A204.1 (cell line): ENCODE results near the gene RHOT1.
"Not testable (repeated sequence)": the region's sequence is repeated elsewhere in the genome, so short reads cannot be mapped to it uniquely, and the experiment has no call there.

ENCODE experiments used
- FAIRE-seq: peaks from 2 replicates; lab custom pipeline; 2012; peaks lifted over from hg19 to GRCh38; lab: Jason Lieb, UNC

Gene RHOT1

GRCh38 chr17:32124985-32125847 lies 17.1 kb upstream of the RHOT1 start:
- FAIRE-seq, result no peak

GRCh38 chr17:32125848-32126153 lies 16.5 kb upstream of the RHOT1 start:
- FAIRE-seq, result no peak

GRCh38 chr17:32126325-32126724 lies 16.0 kb upstream of the RHOT1 start:
- FAIRE-seq, result no peak

- FAIRE-seq, result no peak
Observed at GRCh38 chr17:32126746-32127145, 15.6 kb upstream of the RHOT1 start.

- peak; percentile 39 for FAIRE-seq
Observed at GRCh38 chr17:32127158-32127897, 15.0 kb upstream of the RHOT1 start.

- not testable (repeated sequence) for FAIRE-seq
Observed at GRCh38 chr17:32128470-32128869, 13.8 kb upstream of the RHOT1 start.

GRCh38 chr17:32135497-32136117 lies 6.7 kb upstream of the RHOT1 start:
- FAIRE-seq, result not testable (repeated sequence)

GRCh38 chr17:32136856-32137255 lies 5.4 kb upstream of the RHOT1 start:
- FAIRE-seq, result no peak

- FAIRE-seq, result not testable (repeated sequence)
Observed at GRCh38 chr17:32139504-32139903, 2.8 kb upstream of the RHOT1 start.

- FAIRE-seq, result no peak
Observed at GRCh38 chr17:32141258-32141657, 1.0 kb upstream of the RHOT1 start.

- FAIRE-seq, result no peak
Observed at GRCh38 chr17:32141679-32142037, 644 bp upstream of the RHOT1 start.

GRCh38 chr17:32142857-32143526 lies 690 bp downstream of the RHOT1 start:
- no peak for FAIRE-seq

GRCh38 chr17:32143527-32143870 lies 1.2 kb downstream of the RHOT1 start:
- FAIRE-seq, result no peak

GRCh38 chr17:32144442-32144841 lies 2.1 kb downstream of the RHOT1 start:
- FAIRE-seq, result not testable (repeated sequence)

- FAIRE-seq, result no peak
Observed at GRCh38 chr17:32148351-32148750, 6.0 kb downstream of the RHOT1 start.

GRCh38 chr17:32150358-32150757 lies 8.1 kb downstream of the RHOT1 start:
- FAIRE-seq, result no peak

- no peak for FAIRE-seq
Observed at GRCh38 chr17:32152130-32152529, 9.8 kb downstream of the RHOT1 start.

GRCh38 chr17:32155896-32156295 lies 13.6 kb downstream of the RHOT1 start:
- FAIRE-seq, result no peak

GRCh38 chr17:32156656-32157055 lies 14.4 kb downstream of the RHOT1 start:
- FAIRE-seq, result no peak

- no peak for FAIRE-seq
Observed at GRCh38 chr17:32157225-32157624, 14.9 kb downstream of the RHOT1 start.

- no peak for FAIRE-seq
Observed at GRCh38 chr17:32158870-32159585, 16.7 kb downstream of the RHOT1 start.
